Neural cell (in vitro differentiated cells): ENCODE data around the gene GALR2. TPM values are rescaled to one million over a fixed set of nuclear protein-coding genes. Genes with fewer than 3 reads are reported as not detected.

Source experiments
- H2AFZ ChIP-seq: fragments of 200-600, 300-800 bp; sonication (generic), shearing (Covaris generic); 2 replicates; pipeline ENCODE4 v1.6.0; 2014; ENCODE audit warnings: low read depth, mild to moderate bottlenecking, antibody characterized with exemption, low read length, moderate library complexity
- H3F3A ChIP-seq: fragments of 200-600 bp; shearing (Covaris generic); 2 replicates; pipeline ENCODE4 v1.6.1; 2016; ENCODE audit warnings: mild to moderate bottlenecking, moderate library complexity, mixed read lengths, antibody characterized with exemption, low read length; ENCODE audit not compliant: insufficient read depth, poor library complexity, severe bottlenecking
- H3K27ac ChIP-seq: fragments of 200-600, 300-800 bp; sonication (generic), shearing (Covaris generic); 2 replicates; pipeline ENCODE4 v1.5.1; 2014; ENCODE audit warnings: mild to moderate bottlenecking, low read length, moderate library complexity
- H3K27me3 ChIP-seq: fragments of 300-800, 200-600 bp; sonication (generic), shearing (Covaris generic); 2 replicates; pipeline ENCODE4 v1.6.0; 2014; ENCODE audit warnings: mild to moderate bottlenecking, low read depth, low read length, moderate library complexity; ENCODE audit not compliant: insufficient read depth
- H3K36me3 ChIP-seq: fragments of 300-800, 200-600 bp; sonication (generic), shearing (Covaris generic); 2 replicates; pipeline ENCODE4 v1.5.1; 2014; ENCODE audit warnings: mild to moderate bottlenecking, antibody characterized with exemption, low read length, moderate library complexity; ENCODE audit not compliant: insufficient read depth
- H3K4me2 ChIP-seq: fragments of 300-800, 200-600 bp; sonication (generic), shearing (Covaris generic); 2 replicates; pipeline ENCODE4 v1.6.0; 2014; ENCODE audit warnings: mild to moderate bottlenecking, low read length
- H3K4me3 ChIP-seq: fragments of 300-800, 200-600 bp; sonication (generic), shearing (Covaris generic); 2 replicates; pipeline ENCODE4 v1.5.1; 2014; ENCODE audit warnings: mild to moderate bottlenecking, low read length, moderate library complexity
- H3K79me2 ChIP-seq: fragments of 200-600 bp; shearing (Covaris generic); replicated peaks from 2 replicates; pipeline ENCODE4 v1.6.0; 2014; ENCODE audit warnings: mild to moderate bottlenecking, low read length, moderate library complexity; ENCODE audit not compliant: insufficient read depth
- H3K9ac ChIP-seq: fragments of 300-800, 200-600 bp; sonication (generic), shearing (Covaris generic); 2 replicates; pipeline ENCODE4 v1.6.1; 2016; ENCODE audit warnings: mild to moderate bottlenecking, low read length, mixed read lengths
- H3K9me2 ChIP-seq: fragments of 200-600 bp; shearing (Covaris generic); 2 replicates; pipeline ENCODE4 v1.6.1; 2016; ENCODE audit warnings: mild to moderate bottlenecking, low read length, mixed read lengths; ENCODE audit not compliant: insufficient read depth
- H3K9me3 ChIP-seq: fragments of 200-600, 300-800 bp; sonication (generic), shearing (Covaris generic); 2 replicates; pipeline ENCODE4 v1.6.1; 2016; ENCODE audit warnings: mild to moderate bottlenecking, mixed run types, low read length, moderate library complexity, mixed read lengths
- H4K20me1 ChIP-seq: fragments of 200-600 bp; shearing (Covaris generic); 2 replicates; pipeline ENCODE4 v1.6.1; 2016; ENCODE audit warnings: mild to moderate bottlenecking, mixed run types; ENCODE audit not compliant: insufficient read depth
- EP300 ChIP-seq: fragments of 450-650 bp; conservative IDR thresholded peaks from 2 replicates; pipeline ENCODE4 v1.6.1; 2014; ENCODE audit warnings: antibody characterized with exemption, mild to moderate bottlenecking, moderate library complexity; ENCODE audit not compliant: poor library complexity, severe bottlenecking
- EZH2 ChIP-seq: fragments of 200-600, 300-800 bp; shearing (Covaris generic), sonication (generic); IDR thresholded peaks from 2 replicates; pipeline ENCODE4 v1.6.1; 2014; ENCODE audit warnings: antibody characterized with exemption, low read length, borderline replicate concordance, mild to moderate bottlenecking; ENCODE audit not compliant: insufficient read depth, poor library complexity, severe bottlenecking
- MXI1 ChIP-seq: fragments of 450-650 bp; conservative IDR thresholded peaks from 2 replicates; pipeline ENCODE4 v1.6.1; 2014; ENCODE audit warnings: antibody characterized with exemption, mild to moderate bottlenecking; ENCODE audit not compliant: poor library complexity, severe bottlenecking
- POLR2AphosphoS5 ChIP-seq: IDR thresholded peaks from 2 replicates; pipeline ENCODE4 v1.6.1; 2012
- RAD21 ChIP-seq: fragments of 450-650 bp; conservative IDR thresholded peaks from 2 replicates; pipeline ENCODE4 v1.6.1; 2014; ENCODE audit warnings: antibody characterized with exemption, mild to moderate bottlenecking, moderate library complexity
- SMC3 ChIP-seq: fragments of 450-650 bp; conservative IDR thresholded peaks from 2 replicates; pipeline ENCODE4 v1.6.1; 2014; ENCODE audit warnings: antibody characterized with exemption, mild to moderate bottlenecking, moderate library complexity; ENCODE audit not compliant: poor library complexity
- TAF1 ChIP-seq: IDR thresholded peaks from 2 replicates; pipeline ENCODE4 v1.6.1; 2012; ENCODE audit warnings: low read depth
- polyA plus RNA-seq: library from polyadenylated mRNA; depleted of rRNA; stranded (reverse); fragments of >200 nt; gene quantifications from 2 replicates; pipeline ENCODE4 v1.2.3, GENCODE V29; 2014
- TF ChIP-seq, protein P1 (sequence below): IDR thresholded peaks from 2 replicates; pipeline ENCODE4 v1.6.1; 2012; ENCODE audit warnings: borderline replicate concordance
- TF ChIP-seq, protein P2 (sequence below): fragments of 450-650 bp; IDR thresholded peaks from 2 replicates; pipeline ENCODE4 v1.5.1; 2014; ENCODE audit warnings: antibody characterized with exemption, mild to moderate bottlenecking, moderate library complexity; ENCODE audit not compliant: poor library complexity, severe bottlenecking

The GALR2 gene
- polyA plus RNA-seq, 1 donor from 2014 or later = not detected

DNA sequence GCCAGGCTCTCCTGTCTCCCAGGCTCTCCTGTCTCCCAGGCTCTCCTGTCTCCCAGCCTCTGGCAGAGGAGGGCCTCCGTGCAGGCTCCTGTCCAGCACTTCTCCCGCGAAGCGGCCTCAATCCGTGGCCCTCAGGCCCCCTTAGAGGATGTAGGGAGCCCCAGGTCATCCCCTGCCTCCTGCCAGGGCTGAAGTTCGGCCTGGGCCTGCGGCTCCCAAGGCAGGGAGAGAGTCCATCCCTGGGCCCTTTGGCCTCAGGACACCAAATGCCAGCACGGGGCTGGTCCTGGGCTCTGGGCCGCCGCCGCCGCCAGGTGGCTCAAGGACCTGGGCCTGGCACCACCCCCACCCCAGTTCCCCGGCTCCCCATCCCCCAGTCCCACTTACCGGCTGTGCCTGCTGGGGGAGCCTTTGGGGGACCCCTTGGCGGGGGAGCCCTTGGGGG is 47.8 kb upstream of the GALR2 start:
- H3K4me2 ChIP-seq = no peak overlapping the region
- H3K9me2 ChIP-seq = no peaks in the 10 kb centered on the region
- no peaks in the 10 kb centered on the region for H3K9me3 ChIP-seq
- no peak overlapping the region for H2AFZ ChIP-seq
- H3F3A ChIP-seq = no peaks in the 10 kb centered on the region
- no peak for TF ChIP-seq POLR2AphosphoS5
- TF ChIP-seq EZH2 = no peak
- no peak for TF ChIP-seq MXI1
- no peak for TF ChIP-seq RAD21
- TF ChIP-seq, protein P1, sequence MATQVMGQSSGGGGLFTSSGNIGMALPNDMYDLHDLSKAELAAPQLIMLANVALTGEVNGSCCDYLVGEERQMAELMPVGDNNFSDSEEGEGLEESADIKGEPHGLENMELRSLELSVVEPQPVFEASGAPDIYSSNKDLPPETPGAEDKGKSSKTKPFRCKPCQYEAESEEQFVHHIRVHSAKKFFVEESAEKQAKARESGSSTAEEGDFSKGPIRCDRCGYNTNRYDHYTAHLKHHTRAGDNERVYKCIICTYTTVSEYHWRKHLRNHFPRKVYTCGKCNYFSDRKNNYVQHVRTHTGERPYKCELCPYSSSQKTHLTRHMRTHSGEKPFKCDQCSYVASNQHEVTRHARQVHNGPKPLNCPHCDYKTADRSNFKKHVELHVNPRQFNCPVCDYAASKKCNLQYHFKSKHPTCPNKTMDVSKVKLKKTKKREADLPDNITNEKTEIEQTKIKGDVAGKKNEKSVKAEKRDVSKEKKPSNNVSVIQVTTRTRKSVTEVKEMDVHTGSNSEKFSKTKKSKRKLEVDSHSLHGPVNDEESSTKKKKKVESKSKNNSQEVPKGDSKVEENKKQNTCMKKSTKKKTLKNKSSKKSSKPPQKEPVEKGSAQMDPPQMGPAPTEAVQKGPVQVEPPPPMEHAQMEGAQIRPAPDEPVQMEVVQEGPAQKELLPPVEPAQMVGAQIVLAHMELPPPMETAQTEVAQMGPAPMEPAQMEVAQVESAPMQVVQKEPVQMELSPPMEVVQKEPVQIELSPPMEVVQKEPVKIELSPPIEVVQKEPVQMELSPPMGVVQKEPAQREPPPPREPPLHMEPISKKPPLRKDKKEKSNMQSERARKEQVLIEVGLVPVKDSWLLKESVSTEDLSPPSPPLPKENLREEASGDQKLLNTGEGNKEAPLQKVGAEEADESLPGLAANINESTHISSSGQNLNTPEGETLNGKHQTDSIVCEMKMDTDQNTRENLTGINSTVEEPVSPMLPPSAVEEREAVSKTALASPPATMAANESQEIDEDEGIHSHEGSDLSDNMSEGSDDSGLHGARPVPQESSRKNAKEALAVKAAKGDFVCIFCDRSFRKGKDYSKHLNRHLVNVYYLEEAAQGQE = no peak
- TF ChIP-seq, protein P2, sequence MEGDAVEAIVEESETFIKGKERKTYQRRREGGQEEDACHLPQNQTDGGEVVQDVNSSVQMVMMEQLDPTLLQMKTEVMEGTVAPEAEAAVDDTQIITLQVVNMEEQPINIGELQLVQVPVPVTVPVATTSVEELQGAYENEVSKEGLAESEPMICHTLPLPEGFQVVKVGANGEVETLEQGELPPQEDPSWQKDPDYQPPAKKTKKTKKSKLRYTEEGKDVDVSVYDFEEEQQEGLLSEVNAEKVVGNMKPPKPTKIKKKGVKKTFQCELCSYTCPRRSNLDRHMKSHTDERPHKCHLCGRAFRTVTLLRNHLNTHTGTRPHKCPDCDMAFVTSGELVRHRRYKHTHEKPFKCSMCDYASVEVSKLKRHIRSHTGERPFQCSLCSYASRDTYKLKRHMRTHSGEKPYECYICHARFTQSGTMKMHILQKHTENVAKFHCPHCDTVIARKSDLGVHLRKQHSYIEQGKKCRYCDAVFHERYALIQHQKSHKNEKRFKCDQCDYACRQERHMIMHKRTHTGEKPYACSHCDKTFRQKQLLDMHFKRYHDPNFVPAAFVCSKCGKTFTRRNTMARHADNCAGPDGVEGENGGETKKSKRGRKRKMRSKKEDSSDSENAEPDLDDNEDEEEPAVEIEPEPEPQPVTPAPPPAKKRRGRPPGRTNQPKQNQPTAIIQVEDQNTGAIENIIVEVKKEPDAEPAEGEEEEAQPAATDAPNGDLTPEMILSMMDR = no peak
- no peak for TF ChIP-seq EP300
- TF ChIP-seq TAF1 = no peak
- TF ChIP-seq SMC3 = no peak
- no peak overlapping the region for H3K9ac ChIP-seq
- H3K79me2 ChIP-seq = no peaks in the 10 kb centered on the region
- no peak overlapping the region for H3K4me3 ChIP-seq
- no peaks in the 10 kb centered on the region for H4K20me1 ChIP-seq
- H3K27ac ChIP-seq = no peak overlapping the region
- no peaks in the 10 kb centered on the region for H3K36me3 ChIP-seq
- no peaks in the 10 kb centered on the region for H3K27me3 ChIP-seq

DNA sequence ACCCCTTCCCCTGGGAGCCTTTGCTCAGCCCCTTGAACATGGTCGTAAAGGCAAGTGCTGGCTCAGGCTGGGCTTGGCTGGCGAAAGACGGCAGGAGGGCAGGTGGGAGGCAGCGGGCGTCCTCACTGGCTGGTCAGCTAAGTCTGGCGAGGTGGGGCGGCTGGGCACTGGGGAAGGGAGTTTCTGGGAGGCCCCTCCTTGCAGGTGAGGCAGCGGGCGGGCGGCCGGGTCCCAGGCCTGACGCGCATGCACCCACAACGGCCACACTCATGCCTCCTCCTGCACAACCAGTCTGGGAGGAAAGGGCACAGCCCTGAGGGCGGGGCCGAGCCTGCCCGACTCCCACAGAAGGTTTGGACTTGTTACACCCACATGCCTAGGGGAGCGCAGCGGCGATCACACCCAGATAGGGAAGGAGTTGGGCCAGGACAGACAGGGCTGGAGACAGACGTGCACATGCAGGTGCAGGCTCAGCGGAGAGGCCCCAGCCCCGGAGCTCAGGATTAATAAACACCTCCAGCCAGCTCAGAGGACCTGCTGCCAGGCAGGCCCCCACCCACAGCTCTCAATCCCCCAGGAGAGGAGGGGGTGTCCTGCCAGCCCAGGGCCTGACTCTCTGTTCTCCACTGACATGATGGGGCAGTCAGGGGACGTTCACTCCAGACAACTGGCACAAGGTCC is 47.3 kb upstream of the GALR2 start, which contains the start of gene EVPL:
Gene EVPL (minus strand): TSS at position 148 of the 681 bp plus-strand sequence. CDS start 108 bp downstream, at position 40.
- H3K27me3 ChIP-seq = no peaks in the 10 kb centered on the region
- no peaks in the 10 kb centered on the region for H3F3A ChIP-seq
- H2AFZ ChIP-seq = no peak within 1 kb of the TSS
- no peaks in the 10 kb centered on the region for H3K9me2 ChIP-seq
- no peaks in the 10 kb centered on the region for H3K9me3 ChIP-seq
- H3K4me3 ChIP-seq = no peak within 1 kb of the TSS
- no peak within 1 kb of the TSS for H3K27ac ChIP-seq
- H4K20me1 ChIP-seq = no peaks in the 10 kb centered on the region
- TF ChIP-seq EP300 (no peak), TAF1 (no peak), SMC3 (no peak)
- H3K9ac ChIP-seq = no peak within 1 kb of the TSS
- no peak within 1 kb of the TSS for H3K4me2 ChIP-seq
- H3K79me2 ChIP-seq = no peaks in the 10 kb centered on the region
- no peaks in the 10 kb centered on the region for H3K36me3 ChIP-seq
